ENCODE measurements around the gene PRTN3. TPM values are rescaled to one million over a fixed set of nuclear protein-coding genes. Genes with fewer than 3 reads are reported as not detected.
"Not testable (repeated sequence)": the region's sequence is repeated elsewhere in the genome, so short reads cannot be mapped to it uniquely, and the experiment has no call there.

Gene PRTN3
- total RNA-seq, 1 donor = 34.7 TPM

GRCh38 chr19:877992-878660, 37.3 kb downstream of the PRTN3 start:
- not testable (repeated sequence) for DNase-seq (ENCODE audit: low read depth in 2 of 3, low spot score in 2 of 3)

GRCh38 chr19:878751-879561, 38.2 kb downstream of the PRTN3 start:
- DNase-seq (ENCODE audit: low read depth in 2 of 3, low spot score in 2 of 3) = not testable (repeated sequence)

- DNase-seq (ENCODE audit: low read depth in 2 of 3, low spot score in 2 of 3) = no peak
Observed at GRCh38 chr19:879711-880438, 39.1 kb downstream of the PRTN3 start.

DNA sequence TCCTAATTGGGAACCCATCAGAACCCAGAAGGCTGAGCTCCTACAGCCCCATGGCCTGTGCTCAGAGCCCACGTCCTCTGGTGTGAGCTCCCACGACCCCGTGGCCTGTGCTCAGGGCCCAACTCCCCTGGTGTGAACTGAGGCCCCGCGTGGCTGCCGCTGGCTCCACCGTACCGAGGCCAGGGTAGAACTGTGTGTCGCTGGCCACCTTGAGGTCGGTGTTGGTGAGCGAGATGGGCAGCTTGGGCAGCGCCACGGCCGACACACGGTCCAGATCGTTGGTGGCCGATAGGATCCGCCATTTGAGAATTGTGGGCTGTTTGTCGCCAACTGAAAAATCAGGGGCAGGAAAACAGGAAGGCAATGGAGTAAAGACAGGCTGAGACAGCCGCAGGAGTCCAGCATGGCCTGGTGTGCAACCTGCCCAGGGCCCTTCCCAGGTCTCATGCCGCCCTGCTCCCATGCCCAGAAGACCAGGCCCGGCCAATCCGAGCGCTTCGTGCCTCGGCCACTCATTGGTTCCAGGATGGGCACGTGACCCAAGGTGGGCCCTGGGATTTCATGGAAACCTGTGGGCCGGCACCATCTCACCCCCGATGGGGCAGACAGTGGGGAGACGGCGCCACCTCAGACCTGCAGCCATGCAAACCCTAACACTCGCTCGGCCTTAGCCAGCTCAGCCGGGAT, 40.7 kb downstream of the PRTN3 start:
- DNase-seq (ENCODE audit: low read depth in 2 of 3, low spot score in 2 of 3) = no peak

DNA sequence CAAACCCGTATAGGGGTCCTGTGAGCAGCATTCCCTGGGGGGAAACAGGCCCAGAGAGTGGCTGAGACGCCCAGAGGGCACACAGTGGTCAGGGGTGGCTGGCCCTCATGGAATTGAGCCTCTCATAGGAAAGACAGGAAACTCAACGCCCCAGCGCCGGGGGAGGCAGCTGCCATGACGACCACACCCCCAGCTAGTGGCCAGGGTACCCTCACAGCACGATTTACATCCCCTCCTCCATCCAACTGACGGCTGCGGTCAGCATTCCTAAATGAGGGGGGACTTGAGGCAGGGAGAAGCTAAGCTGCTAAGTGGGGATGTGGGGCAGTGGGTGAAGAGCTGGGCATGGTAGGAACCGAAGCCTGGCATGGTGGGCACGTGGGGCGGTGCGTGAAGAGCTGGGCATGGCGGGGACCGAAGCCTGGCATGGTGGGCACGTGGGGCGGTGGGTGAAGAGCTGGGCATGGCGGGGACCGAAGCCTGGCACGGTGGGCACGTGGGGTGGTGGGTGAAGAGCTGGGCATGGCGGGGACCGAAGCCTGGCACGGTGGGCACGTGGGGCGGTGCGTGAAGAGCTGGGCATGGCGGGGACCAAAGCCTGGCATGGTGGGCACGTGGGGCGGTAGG, 42.2 kb downstream of the PRTN3 start:
- no peak for DNase-seq (ENCODE audit: low read depth in 2 of 3, low spot score in 2 of 3)

- DNase-seq (ENCODE audit: low read depth in 2 of 3, low spot score in 2 of 3) = no peak
Observed at GRCh38 chr19:883661-884211, 42.9 kb downstream of the PRTN3 start.

- no peak for DNase-seq (ENCODE audit: low read depth in 2 of 3, low spot score in 2 of 3)
Observed at GRCh38 chr19:884420-885211, 43.8 kb downstream of the PRTN3 start.

DNA sequence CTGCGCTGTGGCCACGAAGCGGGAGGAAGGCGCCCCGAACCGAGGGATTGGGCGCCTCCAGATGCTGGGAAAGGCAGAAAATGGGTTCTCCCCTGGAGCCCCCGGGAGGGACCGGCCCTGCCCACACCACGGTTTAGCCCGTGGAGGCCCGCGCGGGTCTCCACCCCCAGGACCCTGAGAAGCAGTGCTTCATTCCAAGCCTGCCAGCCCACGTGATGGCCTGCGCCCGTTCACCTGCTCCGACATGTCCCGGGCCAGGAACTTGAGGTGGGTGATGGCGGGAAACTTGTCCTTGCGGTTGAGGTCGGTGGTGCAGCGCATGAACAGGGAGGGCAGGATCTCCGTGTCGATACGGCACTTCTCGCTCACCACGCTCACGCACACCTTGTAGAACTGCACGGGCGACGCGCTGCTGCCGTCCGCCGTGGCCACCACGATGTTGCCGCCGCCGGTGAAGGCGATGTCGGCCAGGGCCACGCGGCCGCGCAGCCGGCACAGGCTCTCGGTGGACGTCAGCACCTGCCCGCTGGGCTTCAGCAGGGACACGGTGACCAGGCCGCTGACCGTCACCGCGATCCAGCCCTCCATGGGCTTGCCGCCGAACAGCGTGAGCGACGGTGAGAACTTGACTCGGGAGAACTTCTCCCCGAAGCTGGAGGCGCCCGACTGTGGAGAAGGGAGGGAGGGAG, 44.9 kb downstream of the PRTN3 start:
- DNase-seq (ENCODE audit: low read depth in 2 of 3, low spot score in 2 of 3) = no peak

DNA sequence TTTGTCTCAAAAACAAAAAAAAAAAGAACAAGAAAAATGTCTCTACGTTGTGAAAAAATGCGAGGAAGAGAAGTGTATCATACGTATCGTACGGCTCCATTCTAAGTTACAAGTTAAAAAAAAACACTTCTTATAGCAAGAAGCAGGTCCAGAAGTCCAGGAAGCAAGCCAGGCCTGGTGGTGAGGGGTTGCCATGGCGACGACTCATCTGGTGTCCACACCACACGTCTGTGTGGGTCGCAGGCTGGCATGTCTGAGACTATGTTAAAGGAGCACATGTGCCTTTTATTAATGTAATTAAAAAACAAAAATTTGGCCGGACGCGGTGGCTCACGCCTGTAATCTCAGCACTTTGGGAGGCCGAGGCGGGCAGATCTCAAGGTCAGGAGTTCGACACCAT, 46.3 kb downstream of the PRTN3 start:
- no peak for DNase-seq (ENCODE audit: low read depth in 2 of 3, low spot score in 2 of 3)

DNA sequence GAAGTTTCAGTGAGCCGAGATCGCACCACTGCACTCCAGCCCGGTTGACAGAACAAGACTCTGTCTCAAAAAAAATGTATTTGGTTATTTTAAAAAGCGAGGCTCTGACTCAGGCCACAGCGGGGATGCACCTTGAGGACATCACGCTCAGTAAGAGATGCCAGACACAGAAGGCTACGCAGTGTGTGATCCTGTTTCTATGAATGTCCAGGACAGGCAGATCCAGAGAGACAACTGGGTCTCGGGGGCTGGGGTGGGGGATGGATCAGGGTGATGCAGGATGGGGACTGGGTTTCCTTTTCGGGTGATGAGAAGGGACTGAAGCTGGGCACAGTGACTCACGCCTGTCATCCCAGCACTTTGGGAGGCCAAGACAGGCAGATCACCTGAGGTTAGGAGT, 46.8 kb downstream of the PRTN3 start:
- no peak for DNase-seq (ENCODE audit: low read depth in 2 of 3, low spot score in 2 of 3)

GRCh38 chr19:888581-889385, 48.0 kb downstream of the PRTN3 start:
- no peak for DNase-seq (ENCODE audit: low read depth in 2 of 3, low spot score in 2 of 3)

DNA sequence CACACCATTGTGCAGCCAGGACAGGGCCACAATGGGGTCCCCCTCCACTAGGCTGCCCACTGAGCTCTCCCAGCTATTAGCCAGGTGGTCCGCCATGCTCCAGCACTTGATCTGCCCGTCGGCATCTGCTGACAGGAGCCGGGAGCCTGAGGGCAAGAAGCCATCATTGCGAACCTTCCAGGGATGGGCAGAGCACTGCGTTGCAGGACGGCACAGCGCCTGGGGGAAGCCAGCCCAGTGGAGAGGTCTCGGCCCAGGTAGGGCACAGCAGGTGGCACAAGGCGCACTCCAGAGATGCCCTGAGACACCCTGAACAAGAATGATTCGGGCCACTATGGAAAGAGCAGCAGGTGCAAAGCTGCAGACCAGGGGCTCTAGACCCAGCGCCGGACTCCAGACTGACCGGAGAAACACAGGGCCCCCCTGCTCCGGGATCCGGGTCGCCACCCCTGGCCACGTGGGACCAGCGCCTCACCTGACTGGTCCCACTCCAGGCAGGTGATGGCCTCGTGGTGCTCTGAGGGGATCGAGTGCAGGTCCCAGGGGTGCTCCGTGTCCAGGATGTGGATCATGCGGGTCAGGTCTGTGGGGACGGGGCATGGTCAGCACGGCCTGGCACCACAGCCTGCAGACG, 49.0 kb downstream of the PRTN3 start:
- DNase-seq (ENCODE audit: low read depth in 2 of 3, low spot score in 2 of 3) = no peak

DNA sequence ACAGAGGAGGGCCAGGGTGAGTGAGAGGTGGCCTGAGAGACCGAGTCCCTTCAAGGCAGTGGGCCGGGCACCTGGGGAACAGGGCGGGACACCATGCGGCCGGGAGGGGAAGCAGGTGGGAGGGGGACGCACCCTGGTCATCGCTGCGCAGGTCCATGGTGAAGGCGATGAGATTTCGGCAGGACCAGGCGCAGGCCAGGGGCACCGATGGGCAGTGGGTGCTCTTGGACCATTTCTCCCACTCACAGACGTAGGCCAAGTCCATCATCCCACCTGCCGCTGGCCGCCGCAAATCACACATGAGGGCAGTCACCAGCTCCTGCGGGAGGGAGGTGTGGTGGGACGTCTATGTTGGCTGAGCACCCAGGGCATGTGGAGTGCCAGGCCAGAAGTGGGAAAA, 50.0 kb downstream of the PRTN3 start:
- no peak for DNase-seq (ENCODE audit: low read depth in 2 of 3, low spot score in 2 of 3)

DNA sequence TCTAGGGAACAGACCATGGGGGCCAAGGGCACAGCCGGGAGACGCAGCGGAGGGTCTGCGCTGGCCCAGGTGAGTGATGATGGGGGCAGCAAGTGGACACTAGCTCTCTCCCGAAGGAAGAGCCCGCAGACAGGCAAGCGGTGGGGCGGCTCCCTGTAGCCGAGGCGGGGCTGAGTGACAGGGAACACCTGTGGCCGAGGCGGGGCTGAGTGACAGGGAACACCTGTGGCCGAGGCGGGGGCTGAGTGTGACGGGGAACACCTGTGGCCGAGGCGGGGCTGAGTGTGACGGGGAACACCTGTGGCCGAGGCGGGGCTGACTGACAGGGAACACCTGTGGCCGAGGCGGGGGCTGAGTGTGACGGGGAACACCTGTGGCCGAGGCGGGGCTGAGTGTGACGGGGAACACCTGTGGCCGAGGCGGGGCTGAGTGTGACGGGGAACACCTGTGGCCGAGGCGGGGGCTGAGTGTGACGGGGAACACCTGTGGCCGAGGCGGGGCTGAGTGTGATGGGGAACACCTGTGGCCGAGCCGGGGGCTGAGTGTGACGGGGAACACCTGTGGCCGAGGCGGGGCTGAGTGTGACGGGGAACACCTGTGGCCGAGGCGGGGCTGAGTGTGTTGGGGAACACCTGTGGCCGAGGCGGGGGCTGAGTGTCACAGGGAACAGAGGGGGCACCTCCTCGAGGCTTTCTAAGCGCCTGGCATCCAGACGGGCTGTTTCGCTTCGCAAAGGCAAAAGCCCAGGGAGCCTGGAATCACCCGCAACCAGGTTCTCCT, 50.8 kb downstream of the PRTN3 start:
- not testable (repeated sequence) for DNase-seq (ENCODE audit: low read depth in 2 of 3, low spot score in 2 of 3)

- DNase-seq (ENCODE audit: low read depth in 2 of 3, low spot score in 2 of 3) = no peak
Observed at GRCh38 chr19:892243-892893, 51.6 kb downstream of the PRTN3 start.
